HG03280 (cell line): Measurements from ENCODE around the gene PP2D1.
"Not testable (repeated sequence)": the region's sequence is repeated elsewhere in the genome, so short reads cannot be mapped to it uniquely, and the experiment has no call there.

Source experiments
- ATAC-seq: cut with Tn5 transposase; IDR thresholded peaks from one replicate; pipeline ENCODE4 v1.9.1; 2021; ENCODE audit warnings: mild to moderate bottlenecking, moderate library complexity; ENCODE audit not compliant: unreplicated experiment

The PP2D1 gene

GRCh38 chr3:19972054-19972453 lies 40.0 kb downstream of the PP2D1 start:
- no peak for ATAC-seq

GRCh38 chr3:19970327-19970726 lies 41.7 kb downstream of the PP2D1 start:
- ATAC-seq: no peak

GRCh38 chr3:19967812-19968211 lies 44.3 kb downstream of the PP2D1 start:
- no peak for ATAC-seq

- ATAC-seq: no peak
Observed at GRCh38 chr3:19967208-19967607, 44.9 kb downstream of the PP2D1 start.

- no peak for ATAC-seq
Observed at GRCh38 chr3:19961960-19962359, 50.1 kb downstream of the PP2D1 start.

- ATAC-seq: no peak
Observed at GRCh38 chr3:19960696-19961095, 51.4 kb downstream of the PP2D1 start.

- ATAC-seq: no peak
Observed at GRCh38 chr3:19959505-19959904, 52.6 kb downstream of the PP2D1 start.

GRCh38 chr3:19957354-19957753 lies 54.7 kb downstream of the PP2D1 start:
- ATAC-seq: not testable (repeated sequence)

GRCh38 chr3:19954676-19955075 lies 57.4 kb downstream of the PP2D1 start:
- ATAC-seq: no peak

- ATAC-seq: no peak
Observed at GRCh38 chr3:19950316-19950715, 61.7 kb downstream of the PP2D1 start.

GRCh38 chr3:19948226-19948591 lies 63.9 kb downstream of the PP2D1 start:
- no peak for ATAC-seq

GRCh38 chr3:19947549-19948225 lies 64.4 kb downstream of the PP2D1 start:
- peak; percentile 16 for ATAC-seq

- ATAC-seq: peak; percentile 94
Observed at GRCh38 chr3:19946832-19947548, 65.1 kb downstream of the PP2D1 start, which contains the start of gene RAB5A. Gene RAB5A (plus strand): TSS chr3:19947097. CDS start chr3:19950899, 3,802 bp downstream.

GRCh38 chr3:19945969-19946831 lies 65.9 kb downstream of the PP2D1 start:
- peak; percentile 3 for ATAC-seq

- ATAC-seq: no peak
Observed at GRCh38 chr3:19945534-19945933, 66.5 kb downstream of the PP2D1 start.

- no peak for ATAC-seq
Observed at GRCh38 chr3:19940643-19941042, 71.4 kb downstream of the PP2D1 start.

- ATAC-seq: no peak
Observed at GRCh38 chr3:19938295-19938627, 73.8 kb downstream of the PP2D1 start.

- ATAC-seq: no peak
Observed at GRCh38 chr3:19937459-19938294, 74.4 kb downstream of the PP2D1 start.
